ENCODE measurements around the gene ANXA3.
A peak's percentile ranks its signal among the peaks of the same experiment; 100 is the strongest.
"Not testable (repeated sequence)": the region's sequence is repeated elsewhere in the genome, so short reads cannot be mapped to it uniquely, and the experiment has no call there.

Gene ANXA3, protein sequence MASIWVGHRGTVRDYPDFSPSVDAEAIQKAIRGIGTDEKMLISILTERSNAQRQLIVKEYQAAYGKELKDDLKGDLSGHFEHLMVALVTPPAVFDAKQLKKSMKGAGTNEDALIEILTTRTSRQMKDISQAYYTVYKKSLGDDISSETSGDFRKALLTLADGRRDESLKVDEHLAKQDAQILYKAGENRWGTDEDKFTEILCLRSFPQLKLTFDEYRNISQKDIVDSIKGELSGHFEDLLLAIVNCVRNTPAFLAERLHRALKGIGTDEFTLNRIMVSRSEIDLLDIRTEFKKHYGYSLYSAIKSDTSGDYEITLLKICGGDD

GRCh38 chr4:78551420-78552351 lies at the start of gene ANXA3:
TSS of gene ANXA3 (plus strand) at chr4:78551770. CDS start at chr4:78554474, 2,704 bp downstream.
- TF ChIP-seq CTCF (IDR thresholded peaks at IDR 0.05; ENCODE audit: low read depth, low read length, missing control alignments): no peak

DNA sequence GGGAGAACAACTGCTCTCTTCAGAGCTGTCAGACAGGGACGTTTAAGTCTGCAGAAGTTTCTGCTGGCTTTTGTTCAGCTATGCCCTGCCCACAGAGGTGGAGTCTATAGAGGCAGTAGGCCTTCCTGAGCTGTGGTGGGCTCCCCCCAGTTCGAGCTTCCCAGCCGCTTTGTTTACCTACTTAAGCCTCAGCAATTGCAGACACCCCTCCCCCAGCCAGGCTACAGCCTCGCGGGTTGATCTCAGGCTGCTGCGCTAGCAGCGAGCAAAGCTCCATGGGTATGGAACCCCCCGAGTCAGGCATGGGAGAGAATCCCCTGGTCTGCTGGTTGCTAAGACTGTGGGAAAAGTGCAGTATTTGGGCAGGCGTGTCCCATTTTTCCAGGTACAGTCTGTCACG lies 45.3 kb upstream of the ANXA3 start:
- not testable (repeated sequence) for DNase-seq (ENCODE audit: low read depth); H3K4me3 ChIP-seq (ENCODE audit: low read depth, low read length)

More at GRCh38 chr4:78551420-78552351, at the start of gene ANXA3:
- H3K4me3 ChIP-seq (ENCODE audit: low read depth, low read length): peak within 1 kb of the TSS; percentile 33
- DNase-seq (ENCODE audit: low read depth): no peak

DNA sequence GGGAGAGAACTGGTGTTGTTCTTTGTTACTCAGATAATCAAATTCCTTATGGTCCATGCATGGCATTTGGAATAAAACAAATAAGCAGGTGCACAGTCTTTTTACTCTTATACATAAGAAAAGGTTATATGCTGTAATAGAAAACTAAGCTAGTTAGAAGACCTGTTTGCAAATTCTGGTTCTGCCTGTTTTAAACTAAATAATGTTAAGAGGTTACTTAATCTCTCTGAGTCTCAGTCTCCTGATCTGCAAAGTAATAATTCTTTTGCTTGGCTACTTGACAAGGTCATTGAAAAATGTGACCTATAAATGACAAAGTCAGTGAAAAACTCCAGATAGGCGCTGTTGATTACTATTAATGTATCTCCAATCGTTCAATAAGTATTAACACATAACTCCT lies 42.5 kb upstream of the ANXA3 start:
- no peak for DNase-seq (ENCODE audit: low read depth)
- TF ChIP-seq CTCF (IDR thresholded peaks at IDR 0.05; ENCODE audit: low read depth, low read length, missing control alignments): no peak

DNA sequence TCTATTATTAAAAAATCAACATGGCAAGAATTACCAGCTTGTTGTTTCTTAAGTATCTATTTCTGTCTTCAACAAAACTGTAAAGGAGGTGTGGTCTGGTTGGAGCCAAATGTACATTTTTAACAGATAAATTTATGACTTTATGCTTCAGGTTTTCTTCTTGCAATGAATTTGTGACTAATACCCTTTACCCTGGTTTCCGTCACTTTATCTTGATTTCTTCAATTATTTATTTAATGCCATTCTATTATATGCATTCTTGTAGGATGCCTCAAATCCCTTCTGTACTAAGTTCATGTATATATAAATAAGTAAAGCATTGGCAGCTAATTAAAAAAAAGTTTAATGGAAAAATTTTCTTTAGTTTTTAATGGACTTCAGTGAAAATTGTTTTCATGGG lies 41.5 kb upstream of the ANXA3 start:
- no peak for TF ChIP-seq CTCF (IDR thresholded peaks at IDR 0.05; ENCODE audit: low read depth, low read length, missing control alignments)
- H3K4me3 ChIP-seq (ENCODE audit: low read depth, low read length): no peak overlapping the region
- DNase-seq (ENCODE audit: low read depth): no peak

More for the DNA sequence above, 42.5 kb upstream of the ANXA3 start:
- no peak overlapping the region for H3K4me3 ChIP-seq (ENCODE audit: low read depth, low read length)

- H3K4me3 ChIP-seq (ENCODE audit: low read depth, low read length): no peak overlapping the region
- TF ChIP-seq CTCF (IDR thresholded peaks at IDR 0.05; ENCODE audit: low read depth, low read length, missing control alignments): no peak
- DNase-seq (ENCODE audit: low read depth): no peak
These were observed 40.9 kb upstream of the ANXA3 start for GRCh38 chr4:78510681-78511080.

DNA sequence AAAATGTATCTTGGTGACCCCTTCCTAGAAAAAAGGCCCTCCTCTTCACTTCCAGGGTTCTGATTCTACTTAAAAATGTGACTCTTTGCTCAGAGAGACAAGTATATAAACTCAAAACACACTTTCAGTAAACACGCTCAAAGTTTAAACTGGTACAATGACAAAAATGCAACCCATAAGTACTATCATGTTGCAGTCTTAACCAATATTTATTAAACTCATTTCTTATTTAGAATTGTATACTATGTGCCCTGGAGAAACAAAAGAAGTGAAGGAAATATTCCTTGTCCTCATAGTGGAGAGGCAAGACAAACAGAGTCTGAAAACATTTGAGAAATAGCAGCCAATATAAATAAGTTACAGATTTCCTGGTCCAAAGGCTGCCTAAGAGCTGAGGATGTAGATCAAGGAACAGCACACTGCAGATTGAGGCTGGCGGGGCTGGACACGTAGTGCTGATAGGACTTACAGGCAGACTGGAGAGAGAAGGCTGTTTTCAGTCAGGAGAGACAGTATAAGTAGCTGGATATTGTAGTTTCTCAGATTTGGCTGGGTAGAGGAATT lies 39.1 kb upstream of the ANXA3 start:
- TF ChIP-seq CTCF (IDR thresholded peaks at IDR 0.05; ENCODE audit: low read depth, low read length, missing control alignments): no peak
- no peak overlapping the region for H3K4me3 ChIP-seq (ENCODE audit: low read depth, low read length)
- DNase-seq (ENCODE audit: low read depth): no peak

- H3K4me3 ChIP-seq (ENCODE audit: low read depth, low read length): no peak overlapping the region
- TF ChIP-seq CTCF (IDR thresholded peaks at IDR 0.05; ENCODE audit: low read depth, low read length, missing control alignments): no peak
- no peak for DNase-seq (ENCODE audit: low read depth)
These were observed 38.1 kb upstream of the ANXA3 start for GRCh38 chr4:78513411-78513975.
